HepG2 (cell line): ENCODE results near the gene FRK.

Experiments
- ARHGAP35 ChIP-seq: sonication (generic); formaldehyde crosslinking; IDR thresholded peaks from 2 replicates; pipeline ENCODE4 v1.9.0; 2022; ENCODE audit warnings: mild to moderate bottlenecking, inconsistent platforms, moderate library complexity, missing genetic modification reagents, borderline replicate concordance
- EED ChIP-seq: sonication (generic); formaldehyde crosslinking; IDR thresholded peaks from 2 replicates; pipeline ENCODE4 v1.5.0; 2020; ENCODE audit warnings: mild to moderate bottlenecking, missing genetic modification reagents
- EP300 ChIP-seq, 3 experiments: sonication (generic) in 1 of 3; formaldehyde crosslinking in 1 of 3; IDR thresholded peaks; 2 replicates each; pipeline versions ENCODE4 v1.5.1 to v1.6.1; 2011 to 2020; ENCODE audit warnings: low read depth in 2 of 3, low read length in 2 of 3, borderline replicate concordance in 1 of 3, improper control_type of control experiment in 1 of 3, mild to moderate bottlenecking in 1 of 3, missing genetic modification reagents in 1 of 3, moderate library complexity in 1 of 3
- GATAD1 ChIP-seq: IDR thresholded peaks from 2 replicates; pipeline ENCODE4 v1.6.1; 2016; ENCODE audit warnings: missing genetic modification reagents, missing compliant biosample characterization
- NFIC ChIP-seq: IDR thresholded peaks from 2 replicates; pipeline ENCODE4 v1.6.1; 2012; ENCODE audit warnings: mild to moderate bottlenecking, low read length, inconsistent platforms
- SUZ12 ChIP-seq: fragments of 150-350 bp; IDR thresholded peaks from 2 replicates; pipeline ENCODE4 v1.6.1; 2014; ENCODE audit warnings: low read depth, low read length
- TCF7L2 ChIP-seq: IDR thresholded peaks from 2 replicates; pipeline ENCODE4 v1.6.1; 2011; ENCODE audit warnings: mild to moderate bottlenecking, low read depth, low read length, moderate library complexity
- ZBTB7A ChIP-seq: sonication (generic); formaldehyde crosslinking; IDR thresholded peaks from 2 replicates; pipeline ENCODE4 v1.8.0; 2022; ENCODE audit warnings: mild to moderate bottlenecking, missing genetic modification reagents
- ZNF274 ChIP-seq: sonication (generic); formaldehyde crosslinking; IDR thresholded peaks from 2 replicates; pipeline ENCODE4 v1.5.1; 2020; ENCODE audit warnings: mild to moderate bottlenecking, missing genetic modification reagents
- ZNF746 ChIP-seq: sonication (generic); formaldehyde crosslinking; IDR thresholded peaks from 2 replicates; pipeline ENCODE4 v1.8.0; 2022; ENCODE audit warnings: mild to moderate bottlenecking, missing genetic modification reagents
- TF ChIP-seq, protein P1 (sequence below): sonication (generic); formaldehyde crosslinking; IDR thresholded peaks from 2 replicates; pipeline ENCODE4 v1.4.0; 2020; ENCODE audit warnings: missing genetic modification reagents, borderline replicate concordance

DNA sequence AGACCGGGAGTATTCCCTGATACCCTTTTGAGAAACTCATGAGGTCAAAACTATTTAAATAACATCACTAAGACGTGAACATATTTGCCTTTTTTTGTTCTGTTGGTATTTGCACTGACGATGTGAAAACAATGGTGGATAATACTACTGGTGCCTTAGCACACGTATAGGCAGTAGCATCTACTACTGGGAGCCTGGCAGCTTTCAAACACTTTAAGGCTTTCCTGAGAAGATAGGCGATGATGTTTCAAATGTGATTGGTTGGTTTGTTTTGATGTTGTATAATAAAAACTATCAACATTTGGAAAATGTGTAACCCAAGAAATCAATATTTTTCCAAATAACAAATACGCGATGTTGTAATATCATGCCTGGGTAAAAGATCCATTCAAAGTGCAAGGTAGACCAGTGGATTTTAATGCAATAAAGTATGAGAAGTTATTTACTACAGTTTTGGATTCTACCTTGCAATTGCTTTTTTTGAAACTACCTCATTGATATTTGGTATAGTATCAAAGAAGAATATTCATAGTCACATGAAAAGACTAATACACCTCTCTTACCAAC, 166.2 kb downstream of the FRK start:
- TF ChIP-seq, protein P1, sequence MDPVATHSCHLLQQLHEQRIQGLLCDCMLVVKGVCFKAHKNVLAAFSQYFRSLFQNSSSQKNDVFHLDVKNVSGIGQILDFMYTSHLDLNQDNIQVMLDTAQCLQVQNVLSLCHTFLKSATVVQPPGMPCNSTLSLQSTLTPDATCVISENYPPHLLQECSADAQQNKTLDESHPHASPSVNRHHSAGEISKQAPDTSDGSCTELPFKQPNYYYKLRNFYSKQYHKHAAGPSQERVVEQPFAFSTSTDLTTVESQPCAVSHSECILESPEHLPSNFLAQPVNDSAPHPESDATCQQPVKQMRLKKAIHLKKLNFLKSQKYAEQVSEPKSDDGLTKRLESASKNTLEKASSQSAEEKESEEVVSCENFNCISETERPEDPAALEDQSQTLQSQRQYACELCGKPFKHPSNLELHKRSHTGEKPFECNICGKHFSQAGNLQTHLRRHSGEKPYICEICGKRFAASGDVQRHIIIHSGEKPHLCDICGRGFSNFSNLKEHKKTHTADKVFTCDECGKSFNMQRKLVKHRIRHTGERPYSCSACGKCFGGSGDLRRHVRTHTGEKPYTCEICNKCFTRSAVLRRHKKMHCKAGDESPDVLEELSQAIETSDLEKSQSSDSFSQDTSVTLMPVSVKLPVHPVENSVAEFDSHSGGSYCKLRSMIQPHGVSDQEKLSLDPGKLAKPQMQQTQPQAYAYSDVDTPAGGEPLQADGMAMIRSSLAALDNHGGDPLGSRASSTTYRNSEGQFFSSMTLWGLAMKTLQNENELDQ = no peak
- TF ChIP-seq ZBTB7A (CRISPR knock-in tag) (no peak), GATAD1 (no peak), EED (CRISPR knock-in tag) (no peak), ARHGAP35 (no peak), NFIC (no peak), ZNF746 (CRISPR knock-in tag) (no peak), ZNF274 (CRISPR knock-in tag) (no peak), SUZ12 (no peak), TCF7L2 (no peak), EP300 (IDR thresholded peaks at IDR 0.05; ENCODE audit: low read depth in 2 of 2, low read length in 2 of 2) (no peak), EP300 (CRISPR knock-in tag; IDR thresholded peaks at IDR 0.05; ENCODE audit: borderline replicate concordance) (no peak)
